ENCODE results near the gene IFITM2.
"Not testable (repeated sequence)": the region's sequence is repeated elsewhere in the genome, so short reads cannot be mapped to it uniquely, and the experiment has no call there.

IFITM2 gene

DNA sequence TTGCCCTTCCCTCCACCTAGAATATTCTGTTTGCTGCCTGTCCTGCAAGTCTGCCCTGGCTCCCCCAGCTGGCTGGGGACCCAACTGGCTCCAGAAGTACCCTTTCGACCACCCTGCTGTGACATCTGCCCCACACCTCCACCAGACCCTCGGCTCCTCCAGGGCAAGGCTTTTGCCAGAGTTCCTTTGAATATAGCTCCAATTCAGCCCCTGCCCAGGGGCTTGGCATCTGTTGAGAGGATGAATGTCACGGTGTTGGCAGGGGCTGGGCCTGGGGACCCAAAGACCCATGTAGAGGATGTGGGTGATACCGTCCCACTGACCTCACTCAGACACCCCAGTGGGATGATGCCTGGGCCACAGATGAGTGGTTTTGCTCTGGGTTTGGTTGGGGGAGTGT, 25.4 kb upstream of the IFITM2 start:
- DNase-seq: no peak

GRCh38 chr11:282630-283360, 24.8 kb upstream of the IFITM2 start:
- DNase-seq: no peak

GRCh38 chr11:283405-284104, 24.1 kb upstream of the IFITM2 start:
- no peak for DNase-seq

DNA sequence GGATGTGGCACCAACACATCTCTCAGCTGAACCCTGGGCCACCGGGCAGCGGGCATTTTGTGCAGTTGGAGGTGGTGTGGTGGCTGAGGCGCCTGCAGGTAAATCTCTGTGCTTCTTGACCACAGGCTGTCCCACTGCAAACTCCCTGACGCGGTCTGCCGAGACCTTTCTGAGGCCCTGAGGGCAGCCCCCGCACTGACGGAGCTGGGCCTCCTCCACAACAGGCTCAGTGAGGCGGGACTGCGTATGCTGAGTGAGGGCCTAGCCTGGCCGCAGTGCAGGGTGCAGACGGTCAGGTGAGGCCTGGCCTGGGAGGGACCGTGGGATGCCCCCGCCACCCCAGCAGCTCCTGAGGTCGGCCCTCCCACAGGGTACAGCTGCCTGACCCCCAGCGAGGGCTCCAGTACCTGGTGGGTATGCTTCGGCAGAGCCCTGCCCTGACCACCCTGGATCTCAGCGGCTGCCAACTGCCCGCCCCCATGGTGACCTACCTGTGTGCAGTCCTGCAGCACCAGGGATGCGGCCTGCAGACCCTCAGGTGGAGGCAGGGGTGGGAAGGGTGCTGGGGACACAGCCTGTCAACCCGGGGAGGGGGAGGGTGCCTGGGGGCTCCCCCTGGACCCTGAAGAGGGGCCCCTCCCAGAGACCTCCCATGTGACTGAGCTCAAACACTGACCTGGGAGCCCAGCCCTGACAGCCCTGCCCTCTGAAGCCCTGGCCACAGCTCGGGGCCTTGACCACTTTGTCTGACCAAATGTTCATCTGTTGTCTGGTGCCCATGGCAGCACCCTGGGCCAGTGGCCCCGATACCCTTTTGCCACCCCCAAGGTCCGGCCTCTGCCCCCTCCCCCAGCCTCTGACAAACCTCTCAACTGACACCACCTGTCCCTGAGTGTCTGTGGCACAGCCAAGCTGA, 23.3 kb upstream of the IFITM2 start:
- DNase-seq: no peak

GRCh38 chr11:285021-285893, 22.4 kb upstream of the IFITM2 start:
- no peak for DNase-seq

DNA sequence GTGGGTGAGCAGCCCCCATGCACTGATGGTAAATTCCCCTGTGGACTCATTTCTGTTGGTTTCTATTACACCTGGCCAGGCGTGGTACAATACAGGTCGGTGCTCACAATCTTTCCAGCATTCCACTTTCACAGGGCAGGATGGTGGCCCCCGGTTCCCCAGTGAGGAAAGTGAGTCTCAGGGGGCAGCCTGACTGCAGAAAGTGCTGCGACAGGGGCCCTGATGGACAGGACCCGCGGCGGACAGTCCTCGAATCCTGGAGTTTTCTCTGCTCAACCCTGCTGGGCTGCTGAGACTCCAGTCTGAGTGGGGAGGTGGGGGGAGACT, 21.8 kb upstream of the IFITM2 start:
- no peak for DNase-seq

DNA sequence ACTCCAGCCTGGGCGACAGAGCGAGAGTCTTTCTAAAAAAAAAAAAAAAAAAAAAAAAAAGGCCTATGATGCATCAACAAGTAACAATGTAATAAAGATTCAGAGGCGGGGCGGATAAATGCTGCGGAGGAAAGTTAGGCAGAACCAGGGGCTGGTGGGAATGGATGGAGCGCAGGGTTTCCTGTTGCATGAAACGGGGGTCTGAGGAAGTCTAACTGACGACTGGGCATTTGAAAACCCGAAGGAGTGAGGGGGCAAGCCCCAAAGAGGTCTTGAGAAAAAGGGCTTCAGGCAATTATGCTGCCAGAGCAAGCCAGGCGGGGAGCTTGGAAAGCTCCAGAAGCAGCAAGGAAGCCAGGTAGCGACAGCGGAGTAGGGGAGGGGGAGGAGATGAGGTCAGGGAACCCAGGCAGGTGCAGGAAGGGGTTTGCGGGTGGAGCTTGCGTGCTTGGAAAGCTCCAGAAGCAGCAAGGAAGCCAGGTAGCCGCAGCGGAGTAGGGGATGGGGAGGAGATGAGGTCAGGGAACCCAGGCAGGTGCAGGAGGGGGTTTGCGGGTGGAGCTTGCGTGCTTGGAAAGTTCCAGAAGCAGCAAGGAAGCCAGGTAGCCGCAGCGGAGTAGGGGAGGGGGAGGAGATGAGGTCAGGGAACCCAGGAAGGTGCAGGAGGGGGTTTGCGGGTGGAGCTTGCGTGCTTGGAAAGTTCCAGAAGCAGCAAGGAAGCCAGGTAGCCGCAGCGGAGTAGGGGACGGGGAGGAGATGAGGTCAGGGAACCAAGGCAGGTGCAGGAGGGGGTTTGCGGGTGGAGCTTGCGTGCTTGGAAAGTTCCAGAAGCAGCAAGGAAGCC, 20.4 kb upstream of the IFITM2 start:
- not testable (repeated sequence) for DNase-seq

- no peak for DNase-seq
Measured at GRCh38 chr11:287821-288477, 19.7 kb upstream of the IFITM2 start.

DNA sequence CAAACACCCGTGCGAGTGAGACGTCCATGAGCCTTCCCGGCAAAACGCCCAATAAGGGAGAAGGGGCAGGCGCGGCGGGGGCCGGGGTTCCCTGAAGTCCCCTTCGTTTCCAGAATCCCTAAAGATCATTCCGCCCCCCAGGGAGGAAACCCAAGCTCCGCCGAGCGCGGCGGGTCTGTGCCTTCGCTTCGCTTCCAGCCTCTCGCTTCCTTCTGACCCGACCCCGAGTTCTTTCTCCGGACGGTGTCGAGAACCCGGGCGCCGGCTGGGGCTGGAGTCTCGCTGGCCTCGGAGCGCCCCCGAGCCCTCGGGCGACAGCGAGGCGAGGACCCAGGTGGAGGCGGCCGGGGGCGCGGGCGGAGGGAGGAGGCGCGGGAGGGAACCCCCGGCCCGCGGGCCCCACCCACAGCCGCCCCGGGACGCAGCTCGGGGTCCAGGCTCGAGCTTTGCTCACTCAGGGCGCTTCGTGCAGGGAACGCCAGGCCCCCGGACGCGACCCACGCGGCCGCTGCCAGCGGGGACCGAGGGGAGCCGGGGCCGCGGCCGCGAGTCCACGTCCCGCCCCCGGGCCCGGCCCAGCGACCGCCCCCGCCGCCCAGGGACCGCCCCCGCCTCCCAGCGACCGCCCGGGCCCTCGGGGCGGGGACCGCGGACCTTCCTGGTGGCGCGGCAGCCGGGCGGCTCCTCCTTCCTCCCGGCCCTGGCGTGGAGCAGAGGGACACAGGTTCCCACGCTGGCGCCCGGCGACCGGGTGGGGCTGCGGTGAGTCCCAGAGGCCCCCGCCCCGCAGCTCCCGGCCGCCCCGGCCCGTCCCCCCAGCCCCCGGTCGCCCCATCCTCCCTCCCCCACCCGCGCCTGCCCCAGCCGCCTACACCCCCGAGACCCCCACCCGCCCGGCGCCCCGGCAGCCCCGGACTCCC, 18.9 kb upstream of the IFITM2 start, which contains the start of gene PGGHG:
Gene PGGHG (plus strand): TSS at position 649 of the 920 bp plus-strand sequence. CDS start 691 bp downstream, outside the sequence.
- peak; percentile 56 for DNase-seq

- no peak for DNase-seq
Measured at GRCh38 chr11:289398-289711, 18.3 kb upstream of the IFITM2 start.

DNA sequence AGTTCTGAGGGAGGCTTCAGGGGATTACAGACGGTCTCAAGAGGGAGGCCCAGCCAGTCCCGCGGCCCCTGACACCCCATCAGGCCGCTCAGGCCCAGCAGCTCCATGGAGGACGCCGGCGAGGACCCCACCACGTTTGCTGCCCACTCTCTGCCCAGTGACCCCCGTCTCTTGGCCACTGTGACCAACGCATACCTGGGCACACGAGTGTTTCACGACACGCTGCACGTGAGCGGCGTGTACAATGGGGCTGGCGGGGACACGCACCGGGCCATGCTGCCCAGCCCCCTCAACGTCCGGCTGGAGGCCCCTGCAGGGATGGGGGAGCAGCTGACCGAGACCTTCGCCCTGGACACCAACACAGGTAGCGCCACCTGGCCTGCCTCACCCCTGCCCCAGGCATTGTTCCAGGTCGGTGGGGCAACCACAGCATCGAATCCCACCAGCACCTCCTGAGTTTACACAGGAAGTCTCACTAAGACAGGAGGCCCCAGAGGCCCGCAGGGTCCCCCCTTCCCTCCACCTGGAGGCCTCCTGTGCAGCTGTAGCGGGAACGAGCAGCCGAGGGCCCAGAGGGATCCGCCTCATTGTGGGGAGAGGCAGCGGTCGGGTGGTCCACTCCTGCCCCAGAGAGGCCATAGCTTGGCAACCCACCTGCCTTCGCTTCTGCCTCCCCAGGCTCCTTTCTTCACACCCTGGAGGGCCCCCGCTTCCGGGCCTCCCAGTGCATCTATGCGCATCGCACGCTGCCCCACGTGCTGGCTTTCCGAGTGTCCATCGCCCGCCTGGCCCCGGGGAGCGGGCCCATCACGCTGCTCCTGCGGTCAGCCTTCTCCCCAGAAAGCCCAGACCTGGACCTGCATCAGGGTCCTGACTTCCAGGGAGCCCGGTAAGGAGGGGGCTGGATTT, 17.6 kb upstream of the IFITM2 start:
- no peak for DNase-seq

DNA sequence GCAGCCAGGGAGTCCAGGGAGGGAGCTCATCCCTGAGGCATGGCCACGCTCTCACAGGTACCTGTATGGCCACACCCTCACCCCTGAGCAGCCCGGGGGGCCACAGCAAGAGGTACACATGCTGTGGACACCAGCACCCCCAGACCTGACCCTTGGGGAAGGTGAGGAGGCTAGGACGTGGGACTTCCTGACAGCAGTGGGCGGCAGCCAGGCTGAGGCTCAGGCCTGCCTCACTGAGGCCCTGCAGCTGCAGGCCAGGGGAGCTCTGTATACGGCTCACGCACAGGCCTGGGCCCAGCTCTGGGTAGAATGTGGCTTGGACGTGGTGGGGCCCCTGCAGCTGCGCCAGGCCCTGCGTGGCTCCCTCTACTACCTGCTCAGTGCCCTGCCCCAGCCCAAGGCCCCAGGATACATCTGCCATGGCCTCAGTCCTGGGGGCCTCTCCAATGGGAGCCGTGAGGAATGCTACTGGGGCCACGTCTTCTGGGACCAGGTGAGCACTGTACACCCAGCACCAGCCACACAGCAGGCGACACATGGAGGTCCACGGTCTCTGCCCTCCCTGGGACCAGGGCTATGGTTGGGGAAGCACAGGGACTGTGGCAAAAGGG, 16.9 kb upstream of the IFITM2 start:
- peak; percentile 14 for DNase-seq

DNA sequence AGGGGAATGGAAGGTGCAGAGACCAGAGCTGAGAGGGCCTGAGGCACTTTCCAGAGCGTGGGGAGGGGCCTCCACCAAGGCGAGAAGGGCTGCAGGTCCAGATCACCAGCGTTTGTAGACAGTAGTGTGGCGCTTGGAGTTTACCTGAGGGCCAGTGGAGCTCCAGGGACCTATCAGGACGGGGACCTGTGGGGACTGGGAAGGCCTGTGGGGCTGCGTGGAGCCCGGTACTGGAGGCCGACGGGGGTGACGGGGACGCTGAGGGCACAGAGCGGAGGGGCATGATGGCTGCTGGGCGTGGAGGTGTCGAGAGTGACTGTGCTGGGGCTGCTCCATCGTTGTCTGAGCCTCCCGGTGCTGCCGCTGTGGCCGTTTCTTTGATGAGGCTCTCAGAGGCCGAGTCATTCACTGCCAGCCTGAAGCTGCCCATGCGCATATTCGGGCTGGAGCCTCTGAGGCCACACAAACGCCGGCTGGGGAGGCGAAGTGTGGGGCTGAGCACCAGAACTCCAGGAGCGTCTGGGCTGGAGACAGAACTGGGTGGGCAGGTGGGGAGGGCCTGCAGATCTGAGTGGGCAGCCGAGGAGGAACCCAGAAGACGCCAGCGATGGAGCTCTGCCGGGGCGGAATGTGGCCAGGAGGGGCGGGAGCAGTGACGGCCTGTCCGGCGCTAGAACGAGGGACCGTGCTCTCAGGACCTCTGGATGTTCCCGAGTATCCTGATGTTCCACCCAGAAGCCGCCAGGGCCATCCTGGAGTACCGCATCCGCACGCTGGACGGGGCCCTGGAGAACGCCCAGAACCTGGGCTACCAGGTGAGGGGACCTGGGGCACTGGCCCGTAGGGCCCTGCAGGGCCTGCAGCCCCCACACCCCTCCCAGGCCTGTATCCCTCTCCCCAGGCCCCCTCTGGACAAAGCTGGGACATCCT, 16.1 kb upstream of the IFITM2 start:
- no peak for DNase-seq

- no peak for DNase-seq
Measured at GRCh38 chr11:292211-293121, 15.2 kb upstream of the IFITM2 start.

- no peak for DNase-seq
Measured at GRCh38 chr11:293271-293851, 14.3 kb upstream of the IFITM2 start.

Data from right hindlimb (tissue), 1 donor.